GM10847 (cell line): ENCODE data around the gene DNAJC6.

ENCODE experiments used
- POLR2A ChIP-seq: IDR thresholded peaks from 2 replicates; pipeline ENCODE4 v1.6.1; 2011; ENCODE audit not compliant: insufficient read length; ENCODE audit errors: extremely low read depth

DNAJC6 gene

DNA sequence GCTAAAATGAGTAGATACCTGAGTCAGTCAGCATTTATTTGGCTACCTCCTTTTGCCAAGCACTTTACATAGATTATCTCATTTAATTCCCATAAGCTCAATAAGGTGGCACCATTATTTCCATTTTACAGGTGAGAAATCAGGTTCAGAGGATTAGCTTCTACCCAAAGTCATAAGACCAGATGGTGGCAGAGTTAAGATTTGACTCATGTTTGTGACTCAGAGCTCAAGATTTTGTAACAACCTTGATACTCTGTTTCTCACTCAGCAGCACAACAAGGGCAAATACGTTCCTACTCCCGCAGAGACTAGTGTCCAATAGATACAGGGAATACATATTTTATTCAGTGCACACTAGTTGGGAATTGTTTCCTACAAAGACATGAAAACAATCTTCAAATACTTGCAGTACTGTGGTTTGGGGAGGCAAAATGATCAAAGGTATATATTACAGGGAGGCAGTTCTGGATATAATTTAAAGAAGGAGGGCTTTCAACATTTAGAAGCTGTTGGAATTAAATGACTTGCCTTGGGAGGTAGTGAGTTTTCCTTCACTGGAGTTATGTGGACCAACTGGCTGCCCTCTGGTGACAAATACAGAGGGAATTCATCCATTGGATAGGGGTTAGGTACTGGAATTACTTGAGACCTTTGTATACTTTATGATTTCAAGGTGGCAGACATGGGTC, 114.7 kb downstream of the DNAJC6 start:
- TF ChIP-seq POLR2A, result no peak

DNA sequence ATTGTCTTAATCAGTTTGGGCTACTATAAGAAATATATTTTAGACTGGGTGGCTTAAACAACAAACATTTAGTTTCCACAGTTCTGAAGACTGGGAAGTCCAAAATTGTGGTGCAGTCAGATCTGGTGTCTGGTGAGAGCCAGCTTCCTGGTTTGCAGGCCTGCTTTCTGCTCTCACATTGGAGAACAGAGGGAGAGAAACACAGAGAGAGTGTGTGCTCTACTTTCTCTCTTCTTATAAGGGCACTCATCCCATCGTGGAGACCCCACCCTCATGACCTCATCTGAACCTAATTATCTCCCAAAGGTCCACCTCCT, 115.2 kb downstream of the DNAJC6 start:
- TF ChIP-seq POLR2A, result no peak

DNA sequence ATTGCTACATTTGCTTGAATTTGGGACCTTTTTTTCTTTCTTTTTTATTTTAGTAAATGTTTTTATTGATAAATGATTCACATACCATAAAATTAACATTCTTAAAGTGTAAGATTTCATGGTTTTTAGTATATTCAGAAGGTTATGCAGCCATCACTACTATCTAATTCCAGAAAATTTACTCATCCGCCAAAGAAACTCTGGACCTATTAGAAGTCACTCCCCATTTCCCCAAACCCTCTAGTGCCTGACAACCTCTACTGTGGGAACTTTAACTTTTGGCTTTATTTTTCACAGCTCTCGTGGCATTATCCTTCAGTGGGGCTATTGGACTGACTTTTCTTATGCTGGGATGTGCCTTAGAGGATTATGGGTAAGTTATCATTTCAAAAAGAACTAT, 115.7 kb downstream of the DNAJC6 start:
- TF ChIP-seq POLR2A, result no peak

DNA sequence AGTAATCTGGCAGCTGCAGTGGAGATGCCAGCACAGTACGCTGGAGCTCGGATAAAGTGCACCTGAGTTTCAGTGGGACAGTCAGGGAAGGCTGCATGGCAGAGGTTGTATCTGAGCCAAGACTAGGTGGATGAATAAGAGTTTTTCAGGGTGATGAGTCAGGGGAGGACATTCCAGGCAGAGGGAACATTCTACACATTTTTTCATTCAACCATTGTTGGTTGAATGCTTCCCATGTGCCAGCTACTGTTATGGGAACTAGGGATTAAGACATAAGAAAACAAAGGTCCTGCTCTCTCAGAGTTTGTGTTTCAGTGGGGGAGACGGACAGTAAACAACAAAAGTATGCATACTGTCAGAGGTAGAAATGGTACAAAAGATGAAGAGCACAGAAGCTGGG, 116.4 kb downstream of the DNAJC6 start:
- no peak for TF ChIP-seq POLR2A

DNA sequence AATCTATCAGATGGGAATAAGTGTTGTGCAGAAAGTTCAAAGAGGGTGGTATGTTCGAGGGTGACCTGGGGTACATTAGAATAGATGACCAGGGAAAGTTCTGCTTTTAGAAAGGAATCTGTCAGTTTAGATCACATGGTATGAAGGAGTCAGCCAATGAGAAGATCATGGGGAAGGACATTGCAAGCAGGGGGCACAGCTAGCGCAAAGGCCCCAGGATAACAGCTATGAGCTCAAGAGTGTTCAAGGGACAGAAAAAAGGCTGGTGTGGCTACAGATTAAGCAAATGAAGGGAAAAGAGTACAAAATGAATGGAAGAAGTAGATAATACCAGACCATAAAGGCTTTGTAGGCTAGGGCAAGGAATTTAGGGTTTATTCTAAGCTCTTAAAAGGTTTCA, 119.7 kb downstream of the DNAJC6 start:
- no peak for TF ChIP-seq POLR2A

DNA sequence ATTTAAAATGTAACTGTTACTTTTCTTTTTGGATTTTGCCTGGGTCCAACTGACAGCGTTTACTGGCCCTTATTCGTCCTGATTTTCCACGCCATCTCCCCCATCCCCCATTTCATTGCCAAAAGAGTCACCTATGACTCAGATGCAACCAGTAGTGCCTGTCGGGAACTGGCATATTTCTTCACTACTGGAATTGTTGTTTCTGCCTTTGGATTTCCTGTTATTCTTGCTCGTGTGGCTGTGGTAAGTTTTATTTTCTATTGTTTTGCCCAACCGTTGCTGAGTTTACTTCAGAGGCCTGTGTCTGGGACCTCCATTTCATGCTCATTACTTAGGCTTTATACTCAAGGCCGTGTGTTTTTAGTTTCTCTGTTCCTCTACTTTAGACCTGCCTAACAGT, 120.5 kb downstream of the DNAJC6 start:
- no peak for TF ChIP-seq POLR2A

DNA sequence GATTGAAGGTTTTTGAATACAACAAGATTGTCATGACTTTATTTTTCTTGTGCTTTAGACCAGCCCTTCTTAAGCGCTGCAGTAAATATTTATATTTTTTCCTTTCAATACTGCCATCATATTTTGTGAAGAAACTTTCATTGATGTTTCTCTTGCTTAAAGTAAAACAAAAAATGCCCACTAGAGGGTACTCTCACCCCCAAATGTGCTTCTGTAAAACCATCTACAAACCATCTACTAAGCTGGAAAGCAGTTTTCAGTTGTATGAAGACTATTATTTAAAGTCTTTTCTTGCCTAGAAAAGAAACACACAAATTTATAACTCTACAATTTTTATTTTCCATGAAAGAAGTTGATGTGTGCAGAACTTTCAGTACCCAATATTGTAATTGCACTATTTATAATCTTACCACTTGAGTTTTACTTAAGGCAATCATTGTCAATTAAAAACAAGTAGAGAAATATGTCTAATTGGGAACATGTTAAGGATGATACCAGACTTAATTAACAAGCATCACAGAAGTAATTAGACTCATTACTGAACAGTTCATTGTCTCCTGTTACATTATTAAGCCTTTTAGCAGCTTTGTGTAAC, 121.9 kb downstream of the DNAJC6 start:
- no peak for TF ChIP-seq POLR2A

DNA sequence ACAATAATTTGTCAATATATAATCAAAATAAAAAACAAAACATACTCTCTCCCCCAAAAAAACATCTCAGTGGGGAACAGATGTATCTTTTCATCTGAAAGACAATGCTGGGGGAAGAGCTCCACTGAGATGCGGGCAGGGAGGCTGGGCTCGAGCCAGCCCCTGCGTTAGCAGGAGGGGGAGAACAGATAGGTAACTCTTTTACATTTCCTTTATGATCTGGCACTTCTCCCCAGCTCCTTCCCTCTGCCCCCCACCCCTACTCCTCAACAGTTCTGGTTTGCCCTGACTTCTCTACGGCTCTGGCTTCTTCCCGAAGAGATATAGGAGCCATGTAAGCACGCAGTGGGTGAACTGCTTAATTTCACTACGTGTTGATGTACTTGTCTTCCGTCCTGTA, 123.6 kb downstream of the DNAJC6 start:
- TF ChIP-seq POLR2A, result no peak

DNA sequence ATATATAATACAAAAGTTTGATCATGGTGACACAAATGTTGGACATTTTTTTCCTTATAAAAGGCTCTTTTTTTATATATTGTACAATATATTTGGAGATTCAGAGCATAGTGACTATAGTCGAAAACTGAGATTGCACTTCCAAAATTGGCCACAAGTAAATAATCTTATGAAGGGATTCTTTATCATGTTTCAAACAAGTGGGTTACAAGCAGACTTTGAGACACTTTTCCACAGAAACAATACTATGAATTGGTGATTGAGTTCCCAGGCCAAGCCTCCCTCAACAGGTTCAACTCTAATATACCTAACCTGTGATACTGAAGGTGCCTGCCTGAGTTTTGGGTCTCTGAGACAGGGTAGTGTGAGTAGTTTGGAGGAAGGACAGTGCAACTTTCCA, 124.9 kb downstream of the DNAJC6 start:
- TF ChIP-seq POLR2A, result no peak

DNA sequence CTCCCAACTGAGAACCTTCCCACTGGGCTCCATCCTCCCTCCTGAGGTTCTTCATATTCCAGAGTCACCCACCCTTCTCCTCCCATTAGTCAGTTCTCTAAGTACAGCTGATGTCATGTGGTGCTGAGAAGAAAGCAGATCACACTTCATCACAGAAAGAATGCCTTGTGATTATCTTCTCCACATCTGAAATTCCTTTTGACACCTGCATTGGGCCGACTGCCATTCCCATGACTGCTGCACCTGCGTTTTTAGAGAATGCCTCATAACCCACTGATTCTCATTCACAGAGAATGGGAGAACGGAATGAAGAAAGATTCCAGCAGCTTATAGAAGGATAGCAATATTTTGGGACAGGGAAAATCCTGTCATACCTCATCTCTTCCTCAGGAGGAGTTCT, 125.4 kb downstream of the DNAJC6 start:
- TF ChIP-seq POLR2A, result no peak

DNA sequence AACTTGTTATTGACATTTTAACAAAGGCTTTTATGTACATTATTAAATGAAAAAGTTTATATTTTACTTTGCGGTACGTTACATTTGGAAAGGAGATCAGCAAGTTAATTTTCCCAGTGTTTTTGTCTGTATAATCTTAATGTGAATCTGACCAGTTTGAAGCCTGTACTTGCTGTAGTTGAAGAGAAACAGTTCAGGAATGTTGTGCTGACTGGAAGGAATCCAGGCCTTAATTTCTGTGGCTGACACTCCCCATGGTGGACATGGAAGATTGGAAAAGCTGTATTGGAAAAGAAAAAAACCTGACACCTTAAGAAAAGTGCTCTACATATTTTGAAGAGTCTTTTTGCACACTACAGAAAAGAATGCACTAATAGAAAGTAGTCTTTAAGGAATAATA, 126.6 kb downstream of the DNAJC6 start:
- TF ChIP-seq POLR2A, result no peak

DNA sequence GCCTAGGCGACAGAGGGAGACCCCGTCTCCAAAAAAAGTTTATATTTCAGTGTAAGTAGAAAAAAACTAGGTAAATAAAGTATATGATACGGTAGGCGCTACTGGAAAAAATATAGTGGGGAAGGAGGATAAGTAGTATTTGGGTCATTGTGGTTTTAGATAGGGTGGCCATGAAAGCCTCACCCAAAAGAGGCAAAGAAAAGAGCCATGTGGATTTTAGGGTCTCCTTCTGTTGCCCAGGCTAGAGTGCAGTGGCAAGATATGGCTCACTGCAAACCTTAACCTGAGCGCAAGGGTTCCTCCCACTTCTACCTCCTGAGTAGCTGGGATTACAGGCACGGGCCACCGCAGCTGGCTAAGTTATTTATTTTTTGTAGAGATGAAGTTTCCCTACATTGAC, 128.3 kb downstream of the DNAJC6 start:
- no peak for TF ChIP-seq POLR2A

DNA sequence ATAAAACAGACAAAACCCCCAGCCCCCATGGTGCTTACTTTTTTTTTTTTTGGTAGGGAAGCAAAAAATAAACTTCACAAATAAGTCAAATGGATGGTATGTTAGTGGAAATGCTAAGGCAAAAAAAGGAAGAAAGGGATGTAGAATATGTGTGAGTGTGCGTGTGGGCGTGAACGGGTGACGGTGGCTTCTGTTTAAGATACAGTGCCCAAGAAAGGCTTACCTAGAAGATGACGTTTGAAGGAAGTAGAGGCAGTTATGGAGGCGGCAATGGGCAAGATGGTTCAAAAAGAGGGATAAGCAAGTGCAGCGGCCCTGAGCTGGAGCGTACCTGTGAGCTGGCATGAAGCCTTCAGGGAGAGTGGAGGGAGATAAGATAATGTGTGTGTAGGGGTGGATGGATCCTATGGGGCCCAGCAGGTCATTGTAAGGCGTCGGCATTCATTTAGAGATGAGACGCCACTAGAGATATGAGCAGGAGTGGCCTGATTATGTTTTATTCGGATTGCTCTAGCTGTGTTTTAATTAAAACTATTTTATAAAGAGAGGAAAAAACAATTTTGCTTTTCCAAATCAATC, 131.1 kb downstream of the DNAJC6 start:
- TF ChIP-seq POLR2A, result no peak

DNA sequence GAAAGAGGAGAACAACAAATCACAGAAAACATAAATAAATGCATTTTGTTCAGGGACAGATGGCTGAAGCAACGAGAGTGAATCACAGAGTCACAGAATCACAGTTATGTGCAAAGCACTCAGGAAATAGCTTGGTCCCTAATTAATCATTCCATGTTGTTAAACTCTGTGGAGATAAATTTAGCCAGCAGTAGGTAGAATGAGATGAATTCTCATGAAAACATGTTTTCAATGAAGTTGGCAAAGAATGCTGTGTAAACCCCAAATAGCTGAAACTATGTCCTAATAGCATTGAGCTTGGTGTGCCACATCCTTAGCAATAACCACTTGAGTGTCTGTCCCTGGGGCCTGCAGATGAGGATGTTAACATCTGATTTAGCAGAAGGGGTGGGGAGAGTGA, 131.6 kb downstream of the DNAJC6 start:
- no peak for TF ChIP-seq POLR2A

DNA sequence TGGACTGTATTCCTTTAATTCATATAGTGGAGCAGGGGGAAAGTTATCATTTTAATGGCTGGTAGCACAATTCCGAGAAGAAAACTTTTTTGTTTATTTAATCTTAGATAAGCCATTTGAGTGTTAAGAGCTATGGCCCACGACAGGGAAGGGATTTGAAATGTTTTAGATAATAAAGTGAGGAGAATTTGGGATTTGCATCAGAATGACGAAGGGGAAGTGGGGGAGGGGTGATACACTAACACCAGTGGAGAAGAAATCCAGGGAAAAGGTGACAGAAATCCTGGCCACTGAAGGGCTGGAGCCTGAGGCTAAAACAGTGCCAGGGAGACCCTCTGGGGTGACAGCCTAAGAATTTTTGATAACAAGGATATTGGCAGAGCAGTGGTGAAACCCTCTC, 132.1 kb downstream of the DNAJC6 start:
- TF ChIP-seq POLR2A, result no peak

DNA sequence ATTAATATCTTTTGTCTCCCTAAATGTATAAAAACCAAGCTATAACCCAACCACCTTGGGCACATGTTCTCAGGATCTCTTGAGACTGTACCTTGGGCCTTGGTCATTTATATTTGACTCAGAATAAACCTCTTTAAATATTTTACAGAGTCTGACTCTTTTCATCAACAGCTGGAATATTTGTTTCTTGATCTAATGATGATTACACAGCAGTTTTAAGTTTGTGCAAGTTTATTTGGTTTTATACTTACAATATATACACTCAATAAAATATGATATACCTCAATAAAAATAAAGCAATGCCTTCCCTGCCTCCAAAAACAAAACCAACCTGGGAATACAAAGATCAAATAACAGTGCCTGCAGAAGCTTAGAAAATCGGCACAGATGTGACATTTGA, 133.1 kb downstream of the DNAJC6 start:
- TF ChIP-seq POLR2A, result no peak

DNA sequence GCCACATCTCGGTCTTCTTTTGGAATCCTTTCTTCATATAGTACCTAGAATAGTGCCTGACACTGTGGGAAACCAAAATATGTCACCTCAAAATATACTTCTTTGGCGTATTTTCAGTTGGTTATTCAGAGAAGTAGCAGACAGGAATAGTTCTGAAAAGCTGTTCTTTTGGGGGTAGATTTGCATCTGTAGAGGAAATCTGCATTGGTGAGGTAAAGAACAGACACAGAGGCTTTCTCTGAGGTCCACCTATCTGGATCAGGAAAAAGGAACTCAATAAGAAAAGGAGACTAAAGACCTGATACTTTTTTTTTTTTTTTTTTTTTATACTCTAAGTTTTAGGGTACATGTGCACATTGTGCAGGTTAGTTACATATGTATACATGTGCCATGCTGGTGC, 134.3 kb downstream of the DNAJC6 start:
- TF ChIP-seq POLR2A, result no peak

DNA sequence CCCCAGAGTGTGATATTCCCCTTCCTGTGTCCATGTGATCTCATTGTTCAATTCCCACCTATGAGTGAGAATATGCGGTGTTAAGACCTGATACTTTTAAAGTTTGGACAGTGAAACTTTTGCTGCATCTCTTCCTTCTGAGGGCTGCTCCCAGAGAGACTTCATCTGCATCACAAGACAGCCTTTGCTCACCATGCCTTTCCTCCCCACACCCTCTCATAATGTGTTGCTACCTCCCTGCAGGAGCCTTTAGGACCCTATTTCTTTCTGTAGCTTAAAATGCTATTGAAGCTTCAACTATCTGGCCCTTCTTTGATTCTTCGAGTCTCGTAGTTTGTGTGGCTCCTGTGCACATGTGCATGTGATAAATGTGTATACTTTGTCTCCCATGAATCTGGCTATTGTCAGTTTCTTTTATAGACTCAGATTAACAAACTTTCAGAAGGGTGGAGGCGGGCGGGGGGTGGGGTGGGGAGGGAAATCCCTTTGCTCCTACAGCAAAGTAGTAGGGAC, 134.8 kb downstream of the DNAJC6 start:
- no peak for TF ChIP-seq POLR2A

DNA sequence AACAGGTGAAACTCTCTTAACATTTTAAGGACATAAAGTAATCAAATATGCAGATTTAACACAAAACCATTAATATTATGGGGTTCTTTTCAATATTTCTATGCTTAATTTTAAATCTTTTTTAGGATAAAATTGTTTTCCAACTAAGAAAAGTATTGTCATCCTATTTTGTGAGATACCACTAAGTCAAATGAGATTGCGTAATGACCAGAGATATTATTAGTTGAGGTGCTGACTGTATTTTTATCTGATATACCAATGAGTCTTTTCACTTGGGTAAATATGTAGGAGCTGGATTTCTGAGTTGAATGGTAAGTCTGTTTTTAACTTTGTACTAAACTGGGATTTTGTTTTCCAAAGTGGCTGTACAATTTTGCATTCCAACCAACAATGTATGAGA, 136.5 kb downstream of the DNAJC6 start:
- no peak for TF ChIP-seq POLR2A
